K562 (cell line): Measurements from ENCODE around the gene PPA2.

Experiments used
- MIER1 ChIP-seq: fragments of 450-650 bp; IDR thresholded peaks from 2 replicates; pipeline ENCODE4 v1.6.1; 2016; ENCODE audit warnings: antibody characterized with exemption, mild to moderate bottlenecking, low read depth
- TF ChIP-seq, protein P1 (sequence below): fragments of 250-450 bp; sonication (Bioruptor Pico); IDR thresholded peaks from 2 replicates; pipeline ENCODE4 v1.4.0; 2020; ENCODE audit warnings: mild to moderate bottlenecking, moderate library complexity
- TF ChIP-seq, protein P2 (sequence below): sonication (generic); formaldehyde crosslinking; IDR thresholded peaks from 2 replicates; pipeline ENCODE4 v1.9.0; 2022; ENCODE audit warnings: mild to moderate bottlenecking, missing genetic modification reagents

DNA sequence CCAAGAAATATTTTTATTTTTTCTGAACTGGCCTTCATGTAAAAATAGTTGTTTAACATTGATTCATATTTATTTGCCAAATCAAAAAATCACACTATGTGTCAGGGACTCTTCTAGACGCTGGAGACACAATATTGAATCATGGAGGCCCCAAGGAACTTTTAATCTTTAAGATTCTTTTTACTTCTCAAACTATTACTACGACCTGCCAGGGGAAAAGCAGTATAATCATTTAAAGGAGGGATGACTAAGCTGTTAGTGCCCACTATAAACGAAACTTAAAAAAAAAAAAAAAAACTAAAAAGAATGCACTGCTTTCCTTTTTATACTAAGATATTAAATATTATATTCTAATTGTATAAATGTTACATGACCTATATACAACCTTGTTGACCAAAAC lies 84.7 kb downstream of the PPA2 start:
- TF ChIP-seq, protein P1, sequence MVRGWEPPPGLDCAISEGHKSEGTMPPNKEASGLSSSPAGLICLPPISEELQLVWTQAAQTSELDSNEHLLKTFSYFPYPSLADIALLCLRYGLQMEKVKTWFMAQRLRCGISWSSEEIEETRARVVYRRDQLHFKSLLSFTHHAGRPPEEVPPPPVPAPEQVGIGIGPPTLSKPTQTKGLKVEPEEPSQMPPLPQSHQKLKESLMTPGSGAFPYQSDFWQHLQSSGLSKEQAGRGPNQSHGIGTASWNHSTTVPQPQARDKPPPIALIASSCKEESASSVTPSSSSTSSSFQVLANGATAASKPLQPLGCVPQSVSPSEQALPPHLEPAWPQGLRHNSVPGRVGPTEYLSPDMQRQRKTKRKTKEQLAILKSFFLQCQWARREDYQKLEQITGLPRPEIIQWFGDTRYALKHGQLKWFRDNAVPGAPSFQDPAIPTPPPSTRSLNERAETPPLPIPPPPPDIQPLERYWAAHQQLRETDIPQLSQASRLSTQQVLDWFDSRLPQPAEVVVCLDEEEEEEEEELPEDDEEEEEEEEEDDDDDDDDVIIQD (CRISPR knock-in tag) = no peak
- no peak for TF ChIP-seq MIER1
- TF ChIP-seq, protein P2, sequence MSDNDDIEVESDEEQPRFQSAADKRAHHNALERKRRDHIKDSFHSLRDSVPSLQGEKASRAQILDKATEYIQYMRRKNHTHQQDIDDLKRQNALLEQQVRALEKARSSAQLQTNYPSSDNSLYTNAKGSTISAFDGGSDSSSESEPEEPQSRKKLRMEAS = no peak
